ENCODE results near the gene CKAP4. TPM values are rescaled to one million over a fixed set of nuclear protein-coding genes. Genes with fewer than 3 reads are reported as not detected.

Gene CKAP4
- total and polyA plus RNA-seq, 9 of the 15 experiments (the other 6 are each of a cell fraction or from before 2014, with no cell fraction given) = 0.08 to 0.20 TPM; not detected in 7

DNA sequence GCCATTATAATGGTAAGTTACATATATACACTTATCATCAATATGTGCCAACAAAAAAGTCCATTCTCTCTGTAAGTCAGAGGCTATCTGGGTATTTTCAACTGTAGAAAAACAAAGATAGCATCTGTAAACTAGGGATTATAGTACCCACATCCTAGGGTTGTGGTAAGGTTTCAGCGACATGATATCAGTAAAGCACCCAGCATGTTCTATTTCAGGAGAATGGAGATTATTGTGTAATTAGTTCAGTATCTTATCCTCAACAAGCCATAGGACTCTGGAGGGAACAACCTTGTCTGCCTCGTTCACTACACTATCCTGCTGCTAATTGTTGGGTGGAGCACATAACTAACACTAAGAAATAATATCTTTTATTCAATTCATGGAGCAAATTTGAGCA lies 19.7 kb upstream of the CKAP4 start (continued):
- TF ChIP-seq, protein P1, sequence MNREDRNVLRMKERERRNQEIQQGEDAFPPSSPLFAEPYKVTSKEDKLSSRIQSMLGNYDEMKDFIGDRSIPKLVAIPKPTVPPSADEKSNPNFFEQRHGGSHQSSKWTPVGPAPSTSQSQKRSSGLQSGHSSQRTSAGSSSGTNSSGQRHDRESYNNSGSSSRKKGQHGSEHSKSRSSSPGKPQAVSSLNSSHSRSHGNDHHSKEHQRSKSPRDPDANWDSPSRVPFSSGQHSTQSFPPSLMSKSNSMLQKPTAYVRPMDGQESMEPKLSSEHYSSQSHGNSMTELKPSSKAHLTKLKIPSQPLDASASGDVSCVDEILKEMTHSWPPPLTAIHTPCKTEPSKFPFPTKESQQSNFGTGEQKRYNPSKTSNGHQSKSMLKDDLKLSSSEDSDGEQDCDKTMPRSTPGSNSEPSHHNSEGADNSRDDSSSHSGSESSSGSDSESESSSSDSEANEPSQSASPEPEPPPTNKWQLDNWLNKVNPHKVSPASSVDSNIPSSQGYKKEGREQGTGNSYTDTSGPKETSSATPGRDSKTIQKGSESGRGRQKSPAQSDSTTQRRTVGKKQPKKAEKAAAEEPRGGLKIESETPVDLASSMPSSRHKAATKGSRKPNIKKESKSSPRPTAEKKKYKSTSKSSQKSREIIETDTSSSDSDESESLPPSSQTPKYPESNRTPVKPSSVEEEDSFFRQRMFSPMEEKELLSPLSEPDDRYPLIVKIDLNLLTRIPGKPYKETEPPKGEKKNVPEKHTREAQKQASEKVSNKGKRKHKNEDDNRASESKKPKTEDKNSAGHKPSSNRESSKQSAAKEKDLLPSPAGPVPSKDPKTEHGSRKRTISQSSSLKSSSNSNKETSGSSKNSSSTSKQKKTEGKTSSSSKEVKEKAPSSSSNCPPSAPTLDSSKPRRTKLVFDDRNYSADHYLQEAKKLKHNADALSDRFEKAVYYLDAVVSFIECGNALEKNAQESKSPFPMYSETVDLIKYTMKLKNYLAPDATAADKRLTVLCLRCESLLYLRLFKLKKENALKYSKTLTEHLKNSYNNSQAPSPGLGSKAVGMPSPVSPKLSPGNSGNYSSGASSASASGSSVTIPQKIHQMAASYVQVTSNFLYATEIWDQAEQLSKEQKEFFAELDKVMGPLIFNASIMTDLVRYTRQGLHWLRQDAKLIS (CRISPR knock-in tag; IDR thresholded peaks at IDR 0.05) = no peak
- no peak for TF ChIP-seq DMBX1 (CRISPR knock-in tag; IDR thresholded peaks at IDR 0.05; ENCODE audit: borderline replicate concordance)
- TF ChIP-seq BCL6 (CRISPR knock-in tag; IDR thresholded peaks at IDR 0.05) = no peak
- TF ChIP-seq SMC3 (conservative IDR thresholded peaks at IDR 0.05; ENCODE audit: insufficient read depth, low read depth, low read length) = no peak
- no peak for TF ChIP-seq PRMT5 (CRISPR knock-in tag; IDR thresholded peaks at IDR 0.05)
- no peak for TF ChIP-seq XRCC5 (IDR thresholded peaks at IDR 0.05; ENCODE audit: low read depth, low read length)
- peak; percentile 50 for TF ChIP-seq CEBPB (tag; IDR thresholded peaks at IDR 0.05)
- TF ChIP-seq TEAD4 (IDR thresholded peaks at IDR 0.05; ENCODE audit: low read length) = peak; percentile 70; the same call in 1 of the 2 replicates
- TF ChIP-seq TEAD4 (CRISPR knock-in tag; IDR thresholded peaks at IDR 0.05; ENCODE audit: borderline replicate concordance) = no peak
- no peak for TF ChIP-seq KLF1 (tag; IDR thresholded peaks at IDR 0.05)
- TF ChIP-seq TBP (optimal IDR thresholded peaks at IDR 0.05; ENCODE audit: low read depth, low read length) = no peak
- no peak for TF ChIP-seq ILF3 (IDR thresholded peaks at IDR 0.05; ENCODE audit: borderline replicate concordance)

Data from K562 (cell line).